HEK293 (cell line): ENCODE measurements around the gene HRH4.

Source experiments
- CTCF ChIA-PET: fragments of 350-600 bp; formaldehyde crosslinking; extraction: SDS; loops from one replicate; lab custom pipeline; 2021; ENCODE audit warnings: antibody characterized with exemption; lab: Yijun Ruan, JAX
- POLR2A ChIA-PET: fragments of 300-600 bp; formaldehyde crosslinking; extraction: SDS; loops from one replicate; lab custom pipeline; 2020; ENCODE audit warnings: antibody characterized with exemption, inconsistent platforms; lab: Yijun Ruan, JAX
- H3K27ac ChIP-seq: fragments of 200-500 bp; sonication (Bioruptor generic); 2 replicates; pipeline ENCODE4 v1.5.1; 2014; ENCODE audit warnings: low read depth, low read length, control low read depth, inconsistent platforms; ENCODE audit errors: extremely low read depth
- H3K36me3 ChIP-seq, 2 experiments: fragments of 200-500 bp in 1 of 2; sonication (Bioruptor generic) in 1 of 2; 1 replicate in 1 of 2; 2 replicates in 1 of 2; pipeline ENCODE4 v1.5.1; 2014 to 2017; ENCODE audit warnings: inconsistent platforms in 2 of 2, low read length in 2 of 2; ENCODE audit not compliant: control insufficient read depth in 2 of 2, insufficient read depth in 1 of 2
- H3K4me1 ChIP-seq: fragments of 200-500 bp; sonication (Bioruptor generic); 2 replicates; pipeline ENCODE4 v1.5.1; 2014; ENCODE audit warnings: mild to moderate bottlenecking, low read length, inconsistent platforms; ENCODE audit not compliant: control insufficient read depth, insufficient read depth
- H3K4me3 ChIP-seq: 2 replicates; pipeline ENCODE4 v1.5.1; 2011; ENCODE audit warnings: low read depth, mild to moderate bottlenecking, control low read depth, low read length, moderate library complexity
- H3K9me3 ChIP-seq: fragments of 200-500 bp; sonication (Bioruptor generic); 2 replicates; pipeline ENCODE4 v1.5.1; 2014; ENCODE audit warnings: low read depth, low read length, inconsistent platforms; ENCODE audit not compliant: control insufficient read depth, insufficient read depth
- BCL11A ChIP-seq: fragments of 450-650 bp; formaldehyde crosslinking; IDR thresholded peaks from 2 replicates; pipeline ENCODE4 v1.5.1; 2016; ENCODE audit warnings: low read depth, missing biosample characterization, missing genetic modification characterization
- CTCF ChIP-seq: fragments of 450-650 bp; formaldehyde crosslinking; IDR thresholded peaks from 2 replicates; pipeline ENCODE4 v1.5.1; 2016; ENCODE audit warnings: missing biosample characterization, missing genetic modification characterization
- WT1 ChIP-seq: fragments of 450-650 bp; formaldehyde crosslinking; IDR thresholded peaks from 2 replicates; pipeline ENCODE4 v1.5.1; 2016; ENCODE audit warnings: missing biosample characterization, missing genetic modification characterization
- ZBTB48 ChIP-seq: fragments of 450-650 bp; formaldehyde crosslinking; IDR thresholded peaks from 2 replicates; pipeline ENCODE4 v1.5.1; 2016; ENCODE audit warnings: missing biosample characterization, missing genetic modification characterization
- ZNF221 ChIP-seq: fragments of 450-650 bp; formaldehyde crosslinking; IDR thresholded peaks from 2 replicates; pipeline ENCODE4 v1.5.1; 2017; ENCODE audit warnings: missing biosample characterization, missing genetic modification characterization, borderline replicate concordance
- ZNF473 ChIP-seq: fragments of 450-650 bp; formaldehyde crosslinking; IDR thresholded peaks from 2 replicates; pipeline ENCODE4 v1.5.1; 2017; ENCODE audit warnings: missing biosample characterization, missing genetic modification characterization
- ZNF558 ChIP-seq: fragments of 450-650 bp; formaldehyde crosslinking; IDR thresholded peaks from 2 replicates; pipeline ENCODE4 v1.5.1; 2016; ENCODE audit warnings: missing biosample characterization, missing genetic modification characterization
- ZNF626 ChIP-seq: fragments of 450-650 bp; sonication (Bioruptor Pico); formaldehyde crosslinking; IDR thresholded peaks from 2 replicates; pipeline ENCODE4 v1.5.1; 2018; ENCODE audit warnings: missing biosample characterization, missing genetic modification characterization, inconsistent platforms
- ZNF629 ChIP-seq: fragments of 450-650 bp; formaldehyde crosslinking; IDR thresholded peaks from 2 replicates; pipeline ENCODE4 v1.5.1; 2017; ENCODE audit warnings: missing biosample characterization, missing genetic modification characterization
- ZNF654 ChIP-seq: fragments of 450-650 bp; formaldehyde crosslinking; IDR thresholded peaks from 2 replicates; pipeline ENCODE4 v1.5.1; 2016; ENCODE audit warnings: low read depth, missing biosample characterization, missing genetic modification characterization
- ZNF670 ChIP-seq: fragments of 450-650 bp; formaldehyde crosslinking; IDR thresholded peaks from 2 replicates; pipeline ENCODE4 v1.5.1; 2016; ENCODE audit warnings: missing biosample characterization, missing genetic modification characterization, low read depth
- ZNF768 ChIP-seq: fragments of 450-650 bp; formaldehyde crosslinking; IDR thresholded peaks from 2 replicates; pipeline ENCODE4 v1.5.1; 2018; ENCODE audit warnings: missing biosample characterization, mild to moderate bottlenecking, missing genetic modification characterization
- ZNF830 ChIP-seq: fragments of 450-650 bp; IDR thresholded peaks from 2 replicates; pipeline ENCODE4 v1.5.0; 2018; ENCODE audit warnings: missing biosample characterization, missing genetic modification characterization, low read depth, mild to moderate bottlenecking, moderate library complexity
- TF ChIP-seq, protein P1 (sequence below): fragments of 450-650 bp; IDR thresholded peaks from 2 replicates; pipeline ENCODE4 v1.5.1; 2018; ENCODE audit warnings: missing biosample characterization, mild to moderate bottlenecking, missing genetic modification characterization
- TF ChIP-seq, protein P2 (sequence below): fragments of 450-650 bp; formaldehyde crosslinking; IDR thresholded peaks from 2 replicates; pipeline ENCODE4 v1.5.1; 2016; ENCODE audit warnings: missing biosample characterization, missing genetic modification characterization

Gene HRH4

GRCh38 chr18:24460388-24460787 is at the start of gene HRH4:
TSS of gene HRH4 (plus strand) at chr18:24460637. CDS start at chr18:24460729, 92 bp downstream.
- no peak for TF ChIP-seq ZBTB48 (tag by site-specific recombination)
- TF ChIP-seq, protein P1, sequence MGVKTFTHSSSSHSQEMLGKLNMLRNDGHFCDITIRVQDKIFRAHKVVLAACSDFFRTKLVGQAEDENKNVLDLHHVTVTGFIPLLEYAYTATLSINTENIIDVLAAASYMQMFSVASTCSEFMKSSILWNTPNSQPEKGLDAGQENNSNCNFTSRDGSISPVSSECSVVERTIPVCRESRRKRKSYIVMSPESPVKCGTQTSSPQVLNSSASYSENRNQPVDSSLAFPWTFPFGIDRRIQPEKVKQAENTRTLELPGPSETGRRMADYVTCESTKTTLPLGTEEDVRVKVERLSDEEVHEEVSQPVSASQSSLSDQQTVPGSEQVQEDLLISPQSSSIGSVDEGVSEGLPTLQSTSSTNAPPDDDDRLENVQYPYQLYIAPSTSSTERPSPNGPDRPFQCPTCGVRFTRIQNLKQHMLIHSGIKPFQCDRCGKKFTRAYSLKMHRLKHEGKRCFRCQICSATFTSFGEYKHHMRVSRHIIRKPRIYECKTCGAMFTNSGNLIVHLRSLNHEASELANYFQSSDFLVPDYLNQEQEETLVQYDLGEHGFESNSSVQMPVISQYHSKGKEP (tag by site-specific recombination): no peak
- no peak for TF ChIP-seq ZNF768 (tag by site-specific recombination)
- TF ChIP-seq WT1 (tag by site-specific recombination): no peak
- TF ChIP-seq ZNF473 (tag by site-specific recombination): no peak
- no peak for TF ChIP-seq ZNF558 (tag by site-specific recombination)
- no peak for TF ChIP-seq ZNF629 (tag by site-specific recombination)
- no peak for TF ChIP-seq ZNF830 (tag by site-specific recombination)
- no peak for TF ChIP-seq ZNF670
- TF ChIP-seq BCL11A (tag by site-specific recombination): no peak
- no peak within 1 kb of the TSS for H3K27ac ChIP-seq
- no peaks in the 10 kb centered on the region for H3K9me3 ChIP-seq
- no peak within 1 kb of the TSS for H3K4me3 ChIP-seq
- CTCF ChIA-PET: interaction anchor here (0.5 to 1.4 kb wide), 5 partner anchors 13 to 139 kb away, joined by 3 to 6 read pairs (median 4); no protein-coding TSS in a partner anchor
- peaks cover 0 to under 1% of the 10 kb centered on the region in 2 experiments; a peak in 1 of 3 replicates for H3K36me3 ChIP-seq
- POLR2A ChIA-PET: no interaction called here
- H3K4me1 ChIP-seq: no peaks in the 10 kb centered on the region

- POLR2A ChIA-PET: interaction anchor here (1.6 kb wide), 1 partner anchor 13 kb away, joined by 4 read pairs; the partner anchor contains the start of gene IMPACT
- H3K4me1 ChIP-seq: no peaks in the 10 kb centered on the region
- TF ChIP-seq ZNF654 (tag by site-specific recombination) (peak; percentile 15; the same call in 1 of the 2 replicates), ZNF221 (tag by site-specific recombination) (no peak), ZNF629 (tag by site-specific recombination) (no peak), CTCF (tag by site-specific recombination) (peak; percentile 38; the same call in 1 of the 2 replicates), ZNF626 (tag by site-specific recombination) (no peak)
- TF ChIP-seq, protein P2, sequence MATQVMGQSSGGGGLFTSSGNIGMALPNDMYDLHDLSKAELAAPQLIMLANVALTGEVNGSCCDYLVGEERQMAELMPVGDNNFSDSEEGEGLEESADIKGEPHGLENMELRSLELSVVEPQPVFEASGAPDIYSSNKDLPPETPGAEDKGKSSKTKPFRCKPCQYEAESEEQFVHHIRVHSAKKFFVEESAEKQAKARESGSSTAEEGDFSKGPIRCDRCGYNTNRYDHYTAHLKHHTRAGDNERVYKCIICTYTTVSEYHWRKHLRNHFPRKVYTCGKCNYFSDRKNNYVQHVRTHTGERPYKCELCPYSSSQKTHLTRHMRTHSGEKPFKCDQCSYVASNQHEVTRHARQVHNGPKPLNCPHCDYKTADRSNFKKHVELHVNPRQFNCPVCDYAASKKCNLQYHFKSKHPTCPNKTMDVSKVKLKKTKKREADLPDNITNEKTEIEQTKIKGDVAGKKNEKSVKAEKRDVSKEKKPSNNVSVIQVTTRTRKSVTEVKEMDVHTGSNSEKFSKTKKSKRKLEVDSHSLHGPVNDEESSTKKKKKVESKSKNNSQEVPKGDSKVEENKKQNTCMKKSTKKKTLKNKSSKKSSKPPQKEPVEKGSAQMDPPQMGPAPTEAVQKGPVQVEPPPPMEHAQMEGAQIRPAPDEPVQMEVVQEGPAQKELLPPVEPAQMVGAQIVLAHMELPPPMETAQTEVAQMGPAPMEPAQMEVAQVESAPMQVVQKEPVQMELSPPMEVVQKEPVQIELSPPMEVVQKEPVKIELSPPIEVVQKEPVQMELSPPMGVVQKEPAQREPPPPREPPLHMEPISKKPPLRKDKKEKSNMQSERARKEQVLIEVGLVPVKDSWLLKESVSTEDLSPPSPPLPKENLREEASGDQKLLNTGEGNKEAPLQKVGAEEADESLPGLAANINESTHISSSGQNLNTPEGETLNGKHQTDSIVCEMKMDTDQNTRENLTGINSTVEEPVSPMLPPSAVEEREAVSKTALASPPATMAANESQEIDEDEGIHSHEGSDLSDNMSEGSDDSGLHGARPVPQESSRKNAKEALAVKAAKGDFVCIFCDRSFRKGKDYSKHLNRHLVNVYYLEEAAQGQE (tag by site-specific recombination): no peak
- TF ChIP-seq, all 188 proteins: peak for 2
- H3K27ac ChIP-seq: no peak overlapping the region
- H3K9me3 ChIP-seq: no peaks in the 10 kb centered on the region
- no peaks in the 10 kb centered on the region for H3K36me3 ChIP-seq
- H3K4me3 ChIP-seq: no peak overlapping the region
- CTCF ChIA-PET: interaction anchor here (0.6 to 4.4 kb wide), 13 partner anchors 9 to 277 kb away, joined by 3 to 31 read pairs (median 6); partner anchors contain the start of gene OSBPL1A
Measured at GRCh38 chr18:24413148-24413547, 47.3 kb upstream of the HRH4 start.
